ENCODE measurements around the gene AKAP6. TPM values are rescaled to one million over a fixed set of nuclear protein-coding genes. Genes with fewer than 3 reads are reported as not detected.

The AKAP6 gene
- total RNA-seq, 1 experiment from 2014 or later: 1.1 TPM

DNA sequence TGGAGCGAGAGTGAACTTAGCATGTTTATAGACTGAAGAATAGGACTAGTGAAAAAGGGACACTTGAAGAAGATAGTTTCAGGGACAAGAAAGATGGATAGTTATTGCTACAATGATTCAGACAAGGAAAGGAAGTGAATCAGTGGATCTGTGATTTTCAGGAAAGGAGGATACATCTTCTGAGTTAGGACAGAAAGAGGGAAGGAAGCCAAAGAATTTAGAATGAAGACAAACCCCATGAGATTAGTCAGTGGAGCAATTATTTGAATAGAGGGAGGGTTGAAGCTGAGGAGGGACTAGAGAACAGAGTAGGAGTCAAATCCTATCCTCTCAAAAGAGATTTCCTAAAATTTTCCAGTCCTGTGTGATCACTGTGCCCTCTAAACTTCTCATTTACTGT is 282.7 kb downstream of the AKAP6 start:
- Histone ChIP-seq H3K4me2 (ENCODE audit: insufficient read depth, insufficient read length, low read length) (no peak overlapping the region), H3K9me3 (ENCODE audit: control insufficient read depth, low read depth, low read length) (no peaks in the 10 kb centered on the region), H3K14ac (ENCODE audit: insufficient read depth, low read length) (no peak overlapping the region), H2AFZ (ENCODE audit: low read length) (no peak overlapping the region), H2BK12ac (ENCODE audit: insufficient read length, low read depth, low read length) (no peak overlapping the region), H3K9ac (ENCODE audit: extremely low read depth, insufficient read length, low read length) (no peak overlapping the region), H4K8ac (replicated peaks; ENCODE audit: insufficient read length, low read depth, low read length) (no peak overlapping the region), H4K5ac (ENCODE audit: insufficient read length, low read depth, low read length) (no peak overlapping the region), H4K20me1 (ENCODE audit: control insufficient read depth, insufficient read depth, insufficient read length) (no peaks in the 10 kb centered on the region), H2BK20ac (ENCODE audit: low read depth, low read length, poor library complexity, severe bottlenecking) (no peak overlapping the region), H3K56ac (ENCODE audit: insufficient read length, low read depth, low read length) (no peak overlapping the region), H3K4ac (ENCODE audit: low read depth, low read length) (no peak overlapping the region), H3K23me2 (ENCODE audit: insufficient read length, low read depth, low read length, poor library complexity, severe bottlenecking) (no peaks in the 10 kb centered on the region), H3T11ph (ENCODE audit: low read length) (no peak overlapping the region), H3K4me1 (ENCODE audit: insufficient read depth, low read length) (no peaks in the 10 kb centered on the region), H2AK5ac (ENCODE audit: insufficient read length, low read length) (no peak overlapping the region), H3K79me2 (ENCODE audit: insufficient read depth, low read length) (no peaks in the 10 kb centered on the region), H2BK5ac (ENCODE audit: insufficient read length, low read length) (no peak overlapping the region), H2BK120ac (ENCODE audit: low read depth, low read length, poor library complexity, severe bottlenecking) (no peak overlapping the region), H3K79me1 (ENCODE audit: insufficient read depth, low read depth, low read length, poor library complexity, severe bottlenecking) (no peaks in the 10 kb centered on the region), H4K91ac (ENCODE audit: insufficient read length, low read depth, low read length) (no peak overlapping the region), H2BK15ac (ENCODE audit: low read depth, low read length) (no peak overlapping the region), H3K27ac (ENCODE audit: insufficient read length, low read depth, low read length) (no peak overlapping the region), H3K27me3 (ENCODE audit: insufficient read depth, low read length) (no peaks in the 10 kb centered on the region), H3K23ac (ENCODE audit: insufficient read length, low read depth, low read length) (no peak overlapping the region), H3K18ac (ENCODE audit: insufficient read length, low read depth, low read length) (no peak overlapping the region)
- DNase-seq: no peak
- TF ChIP-seq, protein P1, sequence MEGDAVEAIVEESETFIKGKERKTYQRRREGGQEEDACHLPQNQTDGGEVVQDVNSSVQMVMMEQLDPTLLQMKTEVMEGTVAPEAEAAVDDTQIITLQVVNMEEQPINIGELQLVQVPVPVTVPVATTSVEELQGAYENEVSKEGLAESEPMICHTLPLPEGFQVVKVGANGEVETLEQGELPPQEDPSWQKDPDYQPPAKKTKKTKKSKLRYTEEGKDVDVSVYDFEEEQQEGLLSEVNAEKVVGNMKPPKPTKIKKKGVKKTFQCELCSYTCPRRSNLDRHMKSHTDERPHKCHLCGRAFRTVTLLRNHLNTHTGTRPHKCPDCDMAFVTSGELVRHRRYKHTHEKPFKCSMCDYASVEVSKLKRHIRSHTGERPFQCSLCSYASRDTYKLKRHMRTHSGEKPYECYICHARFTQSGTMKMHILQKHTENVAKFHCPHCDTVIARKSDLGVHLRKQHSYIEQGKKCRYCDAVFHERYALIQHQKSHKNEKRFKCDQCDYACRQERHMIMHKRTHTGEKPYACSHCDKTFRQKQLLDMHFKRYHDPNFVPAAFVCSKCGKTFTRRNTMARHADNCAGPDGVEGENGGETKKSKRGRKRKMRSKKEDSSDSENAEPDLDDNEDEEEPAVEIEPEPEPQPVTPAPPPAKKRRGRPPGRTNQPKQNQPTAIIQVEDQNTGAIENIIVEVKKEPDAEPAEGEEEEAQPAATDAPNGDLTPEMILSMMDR (conservative IDR thresholded peaks at IDR 0.05): no peak
- Mint-ChIP-seq H3K4me1 (no peaks in the 10 kb centered on the region), H3K27ac (no peak overlapping the region), H3K4me3 (no peak overlapping the region), H3K36me3 (ENCODE audit: insufficient read depth in 1 of 3, low read depth in 3 of 3) (no peaks in the 10 kb centered on the region; a peak in 1 of 7 replicates), H3K9me3 (no peaks in the 10 kb centered on the region), H3K27me3 (ENCODE audit: low read depth) (no peaks in the 10 kb centered on the region)
- no CpG with 5 or more reads among the region's 1 CpG for WGBS (ENCODE audit: extremely low coverage, insufficient read length, low lambda C conversion rate)

All from H9 (cell line).